CD4-positive, alpha-beta T cell treated with Interleukin-15 for 1 hour (primary cell): ENCODE data around the gene COMMD9.

Experiments
- DNase-seq: peaks from one replicate; pipeline ENCODE4 v3.0.0-alpha.2; 2020

Gene COMMD9

DNA sequence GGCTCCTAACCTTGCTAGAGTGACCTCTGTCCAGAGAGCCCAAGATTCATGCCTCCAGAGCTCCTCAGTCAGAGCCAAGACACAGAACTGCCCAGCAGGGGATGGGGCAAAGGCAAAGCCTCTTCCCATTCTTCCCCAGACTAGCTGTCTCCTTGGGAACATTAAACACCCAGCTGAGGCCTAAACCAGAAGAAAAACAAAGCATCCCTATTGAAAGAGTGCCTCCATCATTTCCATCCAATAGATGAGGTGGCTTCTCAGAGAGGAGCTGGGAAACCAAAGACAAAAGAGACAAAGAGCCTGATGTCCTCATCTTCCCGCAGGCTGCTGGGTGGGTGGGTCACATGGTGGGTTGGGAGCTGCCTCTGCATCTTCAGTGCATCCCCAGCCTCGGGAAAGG is 37.4 kb downstream of the COMMD9 start:
- no peak for DNase-seq

DNA sequence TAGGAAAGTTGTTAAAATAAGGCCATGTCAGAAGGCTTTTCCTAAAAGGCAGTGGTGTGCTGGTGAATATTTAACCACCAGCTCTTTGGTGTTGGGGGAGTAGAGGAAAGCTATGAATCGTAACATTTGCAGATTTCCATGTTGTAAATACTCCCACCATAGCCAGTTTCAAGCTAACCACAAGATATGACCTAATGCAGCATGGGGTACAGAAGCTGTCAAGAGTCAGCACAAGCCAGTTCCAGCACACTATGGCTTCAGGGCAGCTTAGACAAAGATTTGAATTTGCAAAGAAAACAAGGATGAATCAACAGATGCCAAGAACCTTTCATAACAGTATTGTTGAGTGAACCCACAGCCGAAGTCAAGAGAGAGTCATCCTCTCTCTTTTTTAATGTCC is 40.0 kb downstream of the COMMD9 start:
- DNase-seq, result no peak

- no peak for DNase-seq
These were observed 40.8 kb downstream of the COMMD9 start for GRCh38 chr11:36248436-36248835.

DNA sequence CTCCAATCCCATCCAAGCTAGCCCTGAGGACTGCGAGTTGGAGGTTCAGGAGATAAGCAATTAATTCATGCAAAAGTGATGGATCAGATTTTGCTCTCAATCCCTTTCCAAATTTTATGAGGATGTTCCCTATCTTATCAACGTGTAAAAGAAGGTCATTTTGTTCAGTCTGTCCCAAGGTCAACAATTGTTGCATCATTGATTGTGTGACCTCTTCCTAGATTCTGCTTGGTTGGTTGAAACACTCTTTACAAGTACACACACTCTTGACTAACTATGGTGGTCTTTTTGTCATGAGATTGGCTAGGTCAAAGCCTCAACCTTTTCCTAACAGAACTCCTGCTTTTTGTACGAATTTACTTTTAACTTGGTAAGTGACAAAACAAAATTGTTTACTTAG is 41.7 kb downstream of the COMMD9 start:
- DNase-seq, result no peak

- no peak for DNase-seq
These were observed 45.6 kb downstream of the COMMD9 start for GRCh38 chr11:36243641-36244040.

DNA sequence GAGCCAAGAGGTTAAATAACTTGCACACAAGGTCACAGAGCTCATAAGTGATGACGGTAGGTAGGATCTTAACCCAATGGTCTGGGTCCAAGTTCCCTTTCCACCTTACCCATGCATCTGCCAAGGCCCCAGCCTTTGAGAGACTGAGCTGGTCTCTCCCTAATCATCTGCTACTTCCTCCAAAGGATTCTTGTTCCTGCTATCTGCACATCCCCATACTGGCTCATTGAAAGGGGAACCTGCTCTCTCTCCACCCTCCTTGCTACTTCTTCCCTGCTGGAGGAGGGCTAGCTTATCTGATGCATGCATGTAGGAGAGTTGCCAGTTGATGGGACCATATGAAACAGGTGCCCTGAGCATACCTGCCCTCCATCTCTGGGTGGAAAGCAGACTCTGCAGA is 47.7 kb downstream of the COMMD9 start:
- DNase-seq, result no peak

DNA sequence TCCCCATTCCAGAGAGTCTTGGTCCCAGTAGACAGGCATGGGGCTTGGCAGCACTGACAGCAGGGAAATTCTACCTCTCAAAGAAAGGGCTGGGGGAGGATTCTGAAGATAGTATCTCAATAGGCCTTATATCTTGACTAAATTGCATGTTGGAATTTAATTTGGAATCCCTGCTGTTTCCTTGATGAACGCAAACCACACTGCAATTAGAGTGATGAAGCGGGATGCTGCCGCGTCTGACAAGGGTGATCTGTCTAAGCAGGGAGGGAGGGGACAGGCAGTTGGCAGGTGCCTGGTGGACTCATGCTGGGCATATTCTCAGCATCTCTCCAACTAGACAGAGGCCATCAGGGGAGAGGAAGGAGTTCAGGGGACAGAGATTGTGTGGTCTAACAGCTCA is 48.4 kb downstream of the COMMD9 start:
- no peak for DNase-seq

- no peak for DNase-seq
These were observed 49.1 kb downstream of the COMMD9 start for GRCh38 chr11:36240173-36240572.

GRCh38 chr11:36239636-36240035 is 49.6 kb downstream of the COMMD9 start:
- DNase-seq, result no peak

GRCh38 chr11:36238881-36239280 is 50.3 kb downstream of the COMMD9 start:
- DNase-seq, result no peak

DNA sequence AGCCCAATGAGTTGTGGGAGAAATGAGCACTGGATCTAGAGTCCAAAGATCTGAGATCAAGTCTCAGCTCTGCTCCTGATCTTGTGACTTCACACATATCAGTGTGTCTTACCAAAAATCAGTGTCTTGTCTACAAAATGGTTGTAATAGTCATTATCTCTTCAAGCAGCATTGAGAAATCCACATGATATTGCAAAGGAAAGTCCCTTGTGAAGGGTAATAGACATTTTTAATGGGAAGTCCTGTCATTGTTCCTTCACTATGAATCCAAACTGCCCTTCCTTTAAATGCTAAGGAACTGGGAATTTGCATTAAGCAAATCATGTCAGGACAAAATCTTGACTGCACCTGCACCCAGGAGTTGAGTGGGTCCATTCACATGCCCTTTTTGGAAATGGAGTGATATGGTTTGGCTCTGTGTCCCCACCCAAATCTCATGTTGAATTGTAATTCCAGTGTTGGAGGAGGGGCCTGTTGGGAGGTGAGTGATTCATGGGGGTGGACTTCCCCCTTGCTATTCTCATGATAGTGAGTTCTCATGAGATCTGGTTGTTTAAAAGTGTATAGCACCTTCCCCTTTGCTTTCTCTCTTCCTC is 51.1 kb downstream of the COMMD9 start:
- no peak for DNase-seq

- DNase-seq, result no peak
These were observed 51.8 kb downstream of the COMMD9 start for GRCh38 chr11:36237391-36237790.

GRCh38 chr11:36235750-36236149 is 53.5 kb downstream of the COMMD9 start:
- no peak for DNase-seq

GRCh38 chr11:36234825-36235224 is 54.4 kb downstream of the COMMD9 start:
- no peak for DNase-seq

GRCh38 chr11:36233204-36233603 is 56.0 kb downstream of the COMMD9 start:
- no peak for DNase-seq

- no peak for DNase-seq
These were observed 58.2 kb downstream of the COMMD9 start for GRCh38 chr11:36230779-36231699.

DNA sequence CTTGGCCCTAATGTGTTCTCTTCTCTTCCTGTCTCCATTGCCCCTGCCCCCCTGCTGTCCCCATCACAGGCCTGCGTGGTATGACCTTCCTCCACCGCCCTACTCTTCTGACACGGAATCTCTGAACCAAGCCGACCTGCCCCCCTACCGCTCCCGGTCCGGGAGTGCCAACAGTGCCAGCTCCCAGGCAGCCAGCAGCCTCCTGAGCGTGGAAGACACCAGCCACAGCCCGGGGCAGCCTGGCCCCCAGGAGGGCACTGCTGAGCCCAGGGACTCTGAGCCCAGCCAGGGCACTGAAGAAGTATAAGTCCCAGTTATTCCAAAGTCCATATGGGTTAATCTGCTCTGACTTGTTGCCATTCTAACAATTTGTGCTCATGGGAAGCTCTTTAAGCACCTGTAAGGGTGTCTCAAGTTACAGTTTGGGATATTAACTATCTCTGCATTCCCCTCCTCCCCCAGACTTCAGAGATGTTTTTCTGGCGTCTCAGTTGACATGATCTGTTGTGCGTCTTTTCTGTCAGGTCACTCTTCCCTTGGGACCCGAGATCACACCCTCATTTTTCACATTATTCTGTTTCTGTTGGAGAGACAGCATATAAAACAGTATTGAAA is 60.0 kb downstream of the COMMD9 start:
- no peak for DNase-seq

DNA sequence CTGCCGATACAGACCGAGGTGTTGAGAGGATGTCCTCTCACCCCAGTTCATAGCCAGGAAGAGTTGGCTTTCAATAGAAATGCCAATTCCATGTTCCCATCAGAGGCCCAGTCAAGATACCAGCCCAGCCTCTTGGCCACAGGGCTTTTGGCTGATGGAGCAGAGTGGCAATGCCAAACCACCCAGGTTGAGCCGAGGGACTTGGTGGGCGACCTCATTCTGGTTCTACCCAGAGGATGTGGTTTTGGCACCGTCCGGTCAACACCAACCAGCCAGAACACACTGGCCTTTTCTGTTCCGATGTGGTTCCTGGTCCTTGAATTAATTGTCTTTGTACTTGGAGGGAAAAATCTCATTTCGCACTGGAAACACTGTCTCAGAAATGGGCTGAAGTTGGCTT is 60.5 kb downstream of the COMMD9 start:
- no peak for DNase-seq

DNA sequence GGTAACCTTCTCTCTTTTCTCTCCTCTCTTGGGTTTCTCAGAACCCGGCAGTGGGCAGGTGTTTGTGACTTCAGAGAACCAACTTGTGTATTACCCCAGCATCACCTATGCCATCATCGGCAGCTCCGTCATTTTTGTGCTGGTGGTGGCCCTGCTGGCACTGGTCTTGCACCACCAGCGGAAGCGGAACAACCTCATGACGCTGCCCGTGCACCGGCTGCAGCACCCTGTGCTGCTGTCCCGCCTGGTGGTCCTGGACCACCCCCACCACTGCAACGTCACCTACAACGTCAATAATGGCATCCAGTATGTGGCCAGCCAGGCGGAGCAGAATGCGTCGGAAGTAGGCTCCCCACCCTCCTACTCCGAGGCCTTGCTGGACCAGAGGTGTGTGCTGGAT is 62.2 kb downstream of the COMMD9 start:
- no peak for DNase-seq

GRCh38 chr11:36224209-36224882 is 64.9 kb downstream of the COMMD9 start:
- no peak for DNase-seq

DNA sequence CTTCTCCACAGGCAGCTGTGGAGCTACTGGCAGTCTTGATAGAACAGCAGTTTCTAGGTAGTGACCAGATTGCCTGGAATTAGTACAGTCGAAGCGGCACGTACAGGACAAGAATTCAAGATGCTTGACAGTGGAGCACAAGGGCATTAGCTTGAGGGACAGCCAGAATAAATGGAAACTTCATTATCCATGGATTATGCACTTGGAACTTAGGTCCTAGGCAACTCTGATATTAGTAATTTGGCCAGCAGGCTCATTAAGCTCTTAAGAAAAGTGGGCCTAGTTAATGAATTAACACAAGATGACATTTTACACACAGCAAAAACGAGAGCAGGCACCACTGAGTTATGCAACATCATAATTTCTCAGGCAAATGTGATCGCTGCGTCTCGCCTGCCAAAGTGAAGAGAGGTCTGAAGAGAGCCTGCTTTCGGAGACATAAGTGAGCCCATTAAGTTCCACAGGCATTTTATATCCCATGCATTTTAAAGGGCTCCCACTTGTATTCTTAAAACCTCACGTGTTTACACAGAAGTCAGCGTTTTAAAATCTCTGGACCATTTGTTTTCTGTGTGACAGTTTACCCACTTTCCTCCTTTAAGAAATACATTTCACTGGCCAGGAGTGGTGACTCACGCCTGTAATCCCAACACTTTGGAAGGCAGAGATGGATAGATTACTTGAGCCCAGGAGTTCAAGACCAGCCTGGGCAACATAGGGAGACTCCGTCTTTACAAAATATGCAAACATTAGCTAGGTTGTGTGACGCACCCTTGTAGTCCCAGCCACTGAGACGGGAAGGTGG is 66.2 kb downstream of the COMMD9 start:
- DNase-seq, result no peak
